HL-60 (cell line): ENCODE measurements around the gene DUSP5.

Source experiments
- DNase-seq, 2 experiments: peaks; one replicate each; pipeline ENCODE4 v3.0.0-alpha.2; 2010 to 2020; ENCODE audit warnings: low read depth in 1 of 2, low spot score in 1 of 2
- H3K27ac ChIP-seq: fragments of 250-450 bp; sonication (Bioruptor Pico); replicated peaks from 2 replicates; pipeline ENCODE4 v1.5.1; 2020; ENCODE audit warnings: mild to moderate bottlenecking, moderate library complexity
- H3K27me3 ChIP-seq: fragments of 250-450 bp; sonication (Bioruptor Pico); 2 replicates; pipeline ENCODE4 v1.5.1; 2021; ENCODE audit warnings: mild to moderate bottlenecking, moderate library complexity; ENCODE audit not compliant: insufficient read depth, poor library complexity, severe bottlenecking
- H3K4me3 ChIP-seq: replicated peaks from 2 replicates; pipeline ENCODE4 v1.5.1; 2011; ENCODE audit warnings: mild to moderate bottlenecking, control low read depth, low read length; ENCODE audit not compliant: insufficient read depth
- GABPA ChIP-seq: IDR thresholded peaks from 2 replicates; pipeline ENCODE4 v1.6.1; 2012; ENCODE audit warnings: low read depth
- POLR2AphosphoS5 ChIP-seq: IDR thresholded peaks from 2 replicates; pipeline ENCODE4 v1.6.1; 2012; ENCODE audit warnings: low read depth
- REST ChIP-seq: IDR thresholded peaks from 2 replicates; pipeline ENCODE4 v1.6.1; 2012; ENCODE audit warnings: low read depth; ENCODE audit not compliant: insufficient replicate concordance
- SPI1 ChIP-seq: IDR thresholded peaks from 2 replicates; pipeline ENCODE4 v1.6.1; 2012; ENCODE audit warnings: low read depth, mild to moderate bottlenecking, borderline replicate concordance
- TF ChIP-seq, protein P1 (sequence below): IDR thresholded peaks from one replicate; pipeline ENCODE4 v1.5.1; 2011; ENCODE audit warnings: low read length, control low read depth, inconsistent platforms; ENCODE audit not compliant: insufficient read depth

Gene DUSP5

DNA sequence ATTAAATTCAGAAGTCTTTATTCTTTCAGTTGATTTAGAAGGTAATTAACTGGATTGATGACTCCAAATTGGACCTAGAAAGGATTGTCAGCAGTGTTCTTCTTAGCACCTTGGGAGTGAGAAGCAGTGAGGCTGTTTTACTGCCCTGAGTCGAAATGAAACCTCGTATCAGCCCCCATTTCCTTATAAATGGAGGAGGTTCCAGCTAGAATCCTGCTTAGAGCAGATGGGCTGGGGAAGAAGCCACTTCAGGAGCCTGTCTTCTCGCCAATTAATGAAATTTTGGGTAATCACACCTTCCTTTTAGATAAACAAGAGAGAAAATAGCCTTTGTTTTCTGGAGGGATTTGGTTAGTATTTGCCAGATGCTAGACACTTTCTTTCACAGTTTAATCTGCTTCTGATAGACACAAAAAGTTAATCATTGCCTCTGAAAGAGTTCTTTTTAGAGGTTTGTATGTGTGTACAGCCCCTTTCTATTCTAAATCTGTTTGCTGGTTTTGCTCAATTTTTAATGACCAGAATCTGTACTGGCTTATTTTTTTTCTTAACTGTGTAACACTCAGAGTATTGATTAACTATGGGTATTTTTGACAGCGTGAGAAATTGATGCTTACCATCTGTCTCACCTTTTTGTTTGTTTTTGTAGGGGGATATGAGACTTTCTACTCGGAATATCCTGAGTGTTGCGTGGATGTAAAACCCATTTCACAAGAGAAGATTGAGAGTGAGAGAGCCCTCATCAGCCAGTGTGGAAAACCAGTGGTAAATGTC lies 4.6 kb downstream of the DUSP5 start:
- TF ChIP-seq, protein P1, sequence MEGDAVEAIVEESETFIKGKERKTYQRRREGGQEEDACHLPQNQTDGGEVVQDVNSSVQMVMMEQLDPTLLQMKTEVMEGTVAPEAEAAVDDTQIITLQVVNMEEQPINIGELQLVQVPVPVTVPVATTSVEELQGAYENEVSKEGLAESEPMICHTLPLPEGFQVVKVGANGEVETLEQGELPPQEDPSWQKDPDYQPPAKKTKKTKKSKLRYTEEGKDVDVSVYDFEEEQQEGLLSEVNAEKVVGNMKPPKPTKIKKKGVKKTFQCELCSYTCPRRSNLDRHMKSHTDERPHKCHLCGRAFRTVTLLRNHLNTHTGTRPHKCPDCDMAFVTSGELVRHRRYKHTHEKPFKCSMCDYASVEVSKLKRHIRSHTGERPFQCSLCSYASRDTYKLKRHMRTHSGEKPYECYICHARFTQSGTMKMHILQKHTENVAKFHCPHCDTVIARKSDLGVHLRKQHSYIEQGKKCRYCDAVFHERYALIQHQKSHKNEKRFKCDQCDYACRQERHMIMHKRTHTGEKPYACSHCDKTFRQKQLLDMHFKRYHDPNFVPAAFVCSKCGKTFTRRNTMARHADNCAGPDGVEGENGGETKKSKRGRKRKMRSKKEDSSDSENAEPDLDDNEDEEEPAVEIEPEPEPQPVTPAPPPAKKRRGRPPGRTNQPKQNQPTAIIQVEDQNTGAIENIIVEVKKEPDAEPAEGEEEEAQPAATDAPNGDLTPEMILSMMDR, result no peak
- TF ChIP-seq POLR2AphosphoS5, result no peak
- no peak for TF ChIP-seq REST
- no peak for TF ChIP-seq SPI1
- TF ChIP-seq GABPA, result no peak
- Histone ChIP-seq H3K27ac (no peak overlapping the region), H3K4me3 (no peak overlapping the region), H3K27me3 (no peaks in the 10 kb centered on the region)
- DNase-seq, result no peak

DNA sequence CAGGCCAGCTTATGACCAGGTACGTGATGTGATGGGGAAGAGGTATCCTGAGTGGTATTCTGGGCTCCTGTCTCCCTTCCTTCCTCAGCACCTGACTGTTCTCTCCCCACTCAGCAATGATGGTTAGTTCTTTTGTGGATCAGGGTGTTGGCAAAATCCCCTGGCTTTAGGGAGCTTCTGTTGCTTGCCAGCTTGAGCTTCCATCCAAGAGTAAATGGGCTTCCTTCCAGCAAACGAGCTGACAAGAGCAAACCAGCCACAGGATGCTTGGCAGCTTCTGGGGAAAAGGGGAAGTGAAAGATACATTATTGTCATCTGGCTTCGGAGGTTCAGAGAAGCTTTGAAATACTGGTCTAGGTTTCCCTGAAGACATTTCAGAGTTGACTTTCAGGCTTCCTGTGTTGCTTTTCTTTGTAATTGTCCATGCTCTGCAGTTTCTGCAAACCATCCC lies 5.2 kb downstream of the DUSP5 start:
- H3K27me3 ChIP-seq, result no peaks in the 10 kb centered on the region
- TF ChIP-seq SPI1, result peak; percentile 99
- no peak for TF ChIP-seq POLR2AphosphoS5
- H3K4me3 ChIP-seq, result no peak overlapping the region
- DNase-seq, result peak; percentile 54 to 80
- peak overlapping the region; percentile 18; the same call in 1 of the 2 replicates for H3K27ac ChIP-seq

- TF ChIP-seq, protein P1, result no peak
- TF ChIP-seq POLR2AphosphoS5 (no peak), GABPA (no peak), REST (no peak), SPI1 (no peak)
- H3K4me3 ChIP-seq, result no peak overlapping the region
- peak overlapping the region; percentile 18 for H3K27ac ChIP-seq
- H3K27me3 ChIP-seq, result no peaks in the 10 kb centered on the region
- DNase-seq, result no peak
Measured at GRCh38 chr10:110503528-110504110, 5.9 kb downstream of the DUSP5 start.

DNA sequence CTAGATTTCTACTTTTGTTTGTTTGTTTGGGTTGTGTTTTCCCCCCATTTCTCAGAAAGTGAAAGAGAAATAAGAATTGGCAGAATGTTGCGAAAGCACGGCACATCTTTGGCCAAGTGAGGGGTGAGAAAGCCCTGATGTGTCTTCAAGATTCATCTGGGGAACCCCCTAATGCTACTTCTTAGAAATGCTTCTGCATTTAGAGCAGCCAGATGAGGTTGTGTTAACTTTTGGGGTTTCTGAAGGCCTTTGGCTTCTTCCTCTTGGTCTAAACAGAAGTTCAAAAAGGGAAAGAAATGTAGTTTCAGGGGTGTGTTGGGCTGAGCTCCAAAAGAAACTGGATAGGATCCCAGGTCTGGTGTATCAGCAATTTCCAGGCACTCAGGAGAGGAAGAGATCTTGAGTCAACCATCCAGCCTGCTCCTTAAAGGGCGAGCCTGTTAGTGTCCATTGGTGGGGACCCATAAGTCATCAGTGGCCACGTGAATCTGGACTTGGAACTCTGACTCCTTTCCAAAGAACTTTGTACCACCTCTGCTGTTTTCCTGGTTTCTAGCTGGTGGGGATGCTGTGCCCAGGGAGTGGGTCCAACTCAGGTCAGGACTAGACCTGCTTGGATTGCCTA lies 6.5 kb downstream of the DUSP5 start:
- no peak for TF ChIP-seq SPI1
- no peak for TF ChIP-seq POLR2AphosphoS5
- TF ChIP-seq GABPA, result no peak
- TF ChIP-seq, protein P1, result no peak
- no peak for TF ChIP-seq REST
- DNase-seq, result peak in 1 of 2 experiments; percentile 72
- Histone ChIP-seq H3K4me3 (no peak overlapping the region), H3K27ac (peak overlapping the region; percentile 15), H3K27me3 (no peaks in the 10 kb centered on the region)
